Measurements from ENCODE around the gene PIP5K1C. TPM values are rescaled to one million over a fixed set of nuclear protein-coding genes. Genes with fewer than 3 reads are reported as not detected.

The PIP5K1C gene
- total and polyA plus RNA-seq, 2 donors (not counting 1 experiment from before 2014, with no cell fraction given), result 10.4 to 46.7 TPM

DNA sequence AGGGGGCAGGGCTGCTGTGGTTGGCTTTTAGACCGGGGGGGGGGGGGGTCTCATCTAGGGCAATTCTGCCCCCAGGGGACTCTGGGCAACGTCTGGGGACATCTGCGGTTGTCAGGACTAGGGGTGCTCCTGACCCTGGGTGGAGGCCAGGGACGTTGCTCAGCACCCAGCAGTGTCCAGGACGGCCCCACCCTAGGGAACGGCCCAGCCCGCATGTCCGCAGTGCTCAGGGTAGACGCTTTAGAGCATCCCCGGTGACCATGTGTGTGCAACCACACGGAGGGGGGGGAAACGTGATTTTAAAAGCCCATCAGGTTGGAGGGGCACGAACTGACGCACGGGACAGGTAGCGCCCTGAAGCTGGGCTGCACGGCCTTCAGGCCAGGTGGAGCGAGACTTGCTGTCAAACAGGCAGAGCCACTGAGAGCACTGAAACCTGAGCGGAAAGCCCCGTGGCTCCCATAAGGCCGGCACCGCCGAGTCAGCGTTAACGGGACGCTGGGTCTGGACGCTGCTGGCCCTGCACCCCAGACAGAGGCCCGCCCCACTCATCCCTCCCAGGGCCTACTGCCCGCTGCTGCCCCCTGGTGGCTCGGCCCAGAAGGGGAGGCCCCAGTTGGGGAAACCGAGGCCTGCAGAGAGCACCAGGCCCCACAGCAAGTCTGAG, 82.0 kb downstream of the PIP5K1C start:
- Mint-ChIP-seq H3K27ac (no peak overlapping the region), H3K4me3 (no peak overlapping the region), H3K4me1 (peaks cover 13% of the 10 kb centered on the region), H3K27me3 (no peaks in the 10 kb centered on the region), H3K9me3 (ENCODE audit: insufficient read depth) (no peaks in the 10 kb centered on the region)
- Histone ChIP-seq H3K4me2 (replicated peaks; ENCODE audit: low read depth, low read length, poor library complexity, severe bottlenecking) (peak overlapping the region; percentile 59), H3K27ac (ENCODE audit: low read length in 2 of 2) (no peak overlapping the region), H3K79me2 (ENCODE audit: control insufficient read depth, insufficient read depth, low read length) (peaks cover 26% of the 10 kb centered on the region), H3K9ac (ENCODE audit: low read length) (no peak overlapping the region), H3K4me3 (ENCODE audit: control extremely low read depth in 1 of 5, extremely low read depth in 1 of 5, insufficient read depth in 1 of 5, low read depth in 2 of 5, low read length in 4 of 5) (no peak overlapping the region), H3K9me3 (ENCODE audit: control extremely low read depth in 1 of 3, control insufficient read depth in 2 of 3, insufficient read depth in 1 of 3, low read length in 2 of 3) (no peaks in the 10 kb centered on the region), H3K27me3 (replicated peaks in 1 of 4; ENCODE audit: control extremely low read depth in 1 of 4, control insufficient read depth in 3 of 4, insufficient read depth in 4 of 4, low read length in 3 of 4) (no peaks in the 10 kb centered on the region), H2AFZ (ENCODE audit: insufficient read depth, low read depth, low read length, poor library complexity, severe bottlenecking) (no peak overlapping the region), H4K20me1 (ENCODE audit: control insufficient read depth, insufficient read depth, low read length, poor library complexity, severe bottlenecking) (peaks cover 33% of the 10 kb centered on the region), H3K36me3 (replicated peaks in 1 of 2; ENCODE audit: control extremely low read depth in 1 of 2, control insufficient read depth in 1 of 2, extremely low read depth in 1 of 2, insufficient read depth in 2 of 2, low read length in 1 of 2) (peaks cover 0 to 36% of the 10 kb centered on the region in 2 experiments), H3K4me1 (ENCODE audit: control insufficient read depth in 2 of 2, insufficient read depth in 2 of 2, low read length in 2 of 2) (peaks cover 12 to 15% of the 10 kb centered on the region in 2 donors)
- 41% methylated on average over 30 of the region's 31 CpGs for WGBS (ENCODE audit: insufficient coverage)
- peak; percentile 79 for ATAC-seq (ENCODE audit: low read depth)
- POLR2A ChIA-PET, result no interaction called here
- CTCF ChIA-PET, result interaction anchor here (0.6 to 6.4 kb wide), 6 partner anchors 10 to 71 kb away, joined by 3 to 47 read pairs (median 6); partner anchors contain the start of gene GIPC3
- TF ChIP-seq CTCF (IDR thresholded peaks at IDR 0.05) (peak; percentile 78), EZH2 (IDR thresholded peaks at IDR 0.05; ENCODE audit: borderline replicate concordance, insufficient read depth, low read depth, low read length, poor library complexity, severe bottlenecking) (no peak)
- intact Hi-C loops (cut with micrococcal nuclease), result loop anchor here (1.0 kb wide), 2 partner anchors 32 to 73 kb away; no protein-coding TSS in a partner anchor
- peak; percentile 65 for DNase-seq

GRCh38 chr19:3617463-3617862, 82.8 kb downstream of the PIP5K1C start:
- Histone ChIP-seq H2AFZ (ENCODE audit: insufficient read depth, low read depth, low read length, poor library complexity, severe bottlenecking) (no peak overlapping the region), H3K27me3 (replicated peaks in 1 of 4; ENCODE audit: control extremely low read depth in 1 of 4, control insufficient read depth in 3 of 4, insufficient read depth in 4 of 4, low read length in 3 of 4) (no peaks in the 10 kb centered on the region), H3K79me2 (ENCODE audit: control insufficient read depth, insufficient read depth, low read length) (peaks cover 22% of the 10 kb centered on the region), H3K9ac (ENCODE audit: low read length) (no peak overlapping the region), H3K4me3 (ENCODE audit: control extremely low read depth in 1 of 5, extremely low read depth in 1 of 5, insufficient read depth in 1 of 5, low read depth in 2 of 5, low read length in 4 of 5) (no peak overlapping the region), H3K27ac (ENCODE audit: low read length in 2 of 2) (no peak overlapping the region), H3K4me1 (ENCODE audit: control insufficient read depth in 2 of 2, insufficient read depth in 2 of 2, low read length in 2 of 2) (peaks cover 12 to 15% of the 10 kb centered on the region in 2 donors), H3K4me2 (replicated peaks; ENCODE audit: low read depth, low read length, poor library complexity, severe bottlenecking) (peak overlapping the region; percentile 59), H3K9me3 (ENCODE audit: control extremely low read depth in 1 of 3, control insufficient read depth in 2 of 3, insufficient read depth in 1 of 3, low read length in 2 of 3) (no peaks in the 10 kb centered on the region), H4K20me1 (ENCODE audit: control insufficient read depth, insufficient read depth, low read length, poor library complexity, severe bottlenecking) (peaks cover 29% of the 10 kb centered on the region), H3K36me3 (replicated peaks in 1 of 2; ENCODE audit: control extremely low read depth in 1 of 2, control insufficient read depth in 1 of 2, extremely low read depth in 1 of 2, insufficient read depth in 2 of 2, low read length in 1 of 2) (peaks cover 0 to 34% of the 10 kb centered on the region in 2 experiments)
- ChIA-PET POLR2A (no interaction called here), CTCF (interaction anchor here (0.6 to 6.4 kb wide), 2 partner anchors 47 to 70 kb away, joined by 3 to 47 read pairs; no protein-coding TSS in a partner anchor)
- ATAC-seq (ENCODE audit: low read depth) (no peak), DNase-seq (no peak)
- H3K27ac Mint-ChIP-seq, result no peak overlapping the region
- 21% methylated on average over 17 of the region's 19 CpGs for WGBS (ENCODE audit: insufficient coverage)
- intact Hi-C loops (cut with micrococcal nuclease), result no loop called here
- TF ChIP-seq EZH2 (IDR thresholded peaks at IDR 0.05; ENCODE audit: borderline replicate concordance, insufficient read depth, low read depth, low read length, poor library complexity, severe bottlenecking) (no peak), CTCF (IDR thresholded peaks at IDR 0.05) (no peak)
- no peak overlapping the region for H3K4me3 Mint-ChIP-seq
- no peaks in the 10 kb centered on the region for H3K9me3 Mint-ChIP-seq (ENCODE audit: insufficient read depth)
- no peaks in the 10 kb centered on the region for H3K27me3 Mint-ChIP-seq
- H3K4me1 Mint-ChIP-seq, result peaks cover 13% of the 10 kb centered on the region

Measured in B cell (primary cell).